Adrenal gland (tissue), 12 donors: ENCODE results near the gene ALOX5. TPM values are rescaled to one million over a fixed set of nuclear protein-coding genes. Genes with fewer than 3 reads are reported as not detected.
"Not testable (repeated sequence)": the region's sequence is repeated elsewhere in the genome, so short reads cannot be mapped to it uniquely, and the experiment has no call there.

ENCODE experiments used
- DNase-seq, 7 donors: peaks; one replicate each; pipeline ENCODE4 v3.0.0-alpha.2; 2019 to 2020
- H3K27ac ChIP-seq, 5 donors: fragments of 200-600 bp; sonication (generic) in 4 of 5; 1 replicate in 3 of 5; 2 replicates in 2 of 5; pipeline versions ENCODE4 v1.5.1 to v1.8.0; 2016 to 2020; ENCODE audit warnings: mild to moderate bottlenecking in 1 of 5
- H3K27me3 ChIP-seq: fragments of 200-600 bp; 2 replicates; pipeline ENCODE4 v1.8.0; 2021
- H3K36me3 ChIP-seq, 2 donors: fragments of 200-600 bp; replicated peaks in 1 of 2; 1 replicate in 1 of 2; 2 replicates in 1 of 2; pipeline versions ENCODE4 v1.5.1 to v1.8.0; 2018 to 2022
- H3K4me1 ChIP-seq, 2 donors: fragments of 200-600 bp; replicated peaks in 1 of 2; 1 replicate in 1 of 2; 2 replicates in 1 of 2; pipeline versions ENCODE4 v1.5.1 to v1.8.0; 2018 to 2021
- H3K4me3 ChIP-seq, 4 donors: fragments of 200-600 bp; sonication (generic) in 3 of 4; one replicate each; pipeline ENCODE4 v1.5.1; 2016 to 2018
- H3K9me3 ChIP-seq, 3 donors: fragments of 200-600 bp; sonication (generic) in 1 of 3; replicated peaks in 1 of 3; 1 replicate in 2 of 3; 2 replicates in 1 of 3; pipeline versions ENCODE4 v1.5.1 to v1.8.0; 2016 to 2021
- CTCF ChIP-seq, 6 experiments: fragments of 450-650 bp in 4 of 6; fragments of 200-600 bp in 2 of 6; sonication (generic) in 1 of 6; IDR thresholded peaks; 1 replicate in 5 of 6; 2 replicates in 1 of 6; pipeline versions ENCODE4 v1.5.1 to v1.8.0; 2016 to 2021; ENCODE audit warnings: antibody characterized with exemption in 6 of 6, mild to moderate bottlenecking in 2 of 6, moderate library complexity in 1 of 6
- POLR2A ChIP-seq, 2 donors: fragments of 450-650 bp; IDR thresholded peaks; one replicate each; pipeline ENCODE4 v1.6.1; 2017; ENCODE audit warnings: antibody characterized with exemption in 2 of 2, mild to moderate bottlenecking in 2 of 2, moderate library complexity in 1 of 2
- WGBS, 4 donors: extraction: QIAGEN DNeasy Blood & Tissue Kit in 2 of 4; methylation state at CpG; one replicate each; pipeline versions ENCODE4 v1.1.5 to v1.1.7; 2013 to 2017; 5-methylcytosine and 5-hydroxymethylcytosine counted together
- intact Hi-C, 2 donors: fragments of 100-400 bp; cut with DNase I; formaldehyde crosslinking; loops; one replicate each; pipeline versions ENCODE4 v1.14.1 to v1.15.0; 2022 to 2023
- polyA plus RNA-seq, 3 donors: library from polyadenylated mRNA; stranded (reverse); fragments of 200-250 nt in 2 of 3; fragments of 350-450 nt in 1 of 3; fragmentation: Illumina TruSeq in 1 of 3; extraction: RNeasy Lipid Tissue Mini Kit (QIAGEN cat#74804) in 1 of 3; gene quantifications; one replicate each; pipeline ENCODE4 v1.2.3, GENCODE V29; 2013 to 2014
- total RNA-seq, 9 donors: library from RNA; depleted of rRNA in 4 of 9; stranded (reverse); fragments of >200 nt in 4 of 9; fragments of 120-200 nt in 1 of 9; fragmentation: NEBNext Ultra II Directional in 1 of 9; extraction: Animal tissue kit (Norgen Biotek cat#: 25700) in 1 of 9; gene quantifications; one replicate each; pipeline versions ENCODE4 v1.1.0 to v1.2.4, GENCODE V29; 2013 to 2023
- donor health status: healthy with polysubstance abuse.
- donor health status: Bipolar disorder and iron deficiency.
- donor health status: DM: yes; HTN: yes; CAD: no.
- donor health status: DM: no; HTN: no; CAD: no.
- donor health status: DM: no; HTN: no; CAD: no.
- donor health status: DM: yes; HTN: yes; CAD: no.

ALOX5 gene
- total and polyA plus RNA-seq, 12 donors = 1.00 to 60.0 (median 17.7) TPM

- 74 to 85% (median 80%) methylated on average over 5 of the region's 5 CpGs for WGBS, 4 donors
- H3K36me3 ChIP-seq = no peaks in the 10 kb centered on the region
- no peak overlapping the region for H3K4me3 ChIP-seq
- intact Hi-C loops = no loop called here
- peaks cover 3% of the 10 kb centered on the region for H3K27me3 ChIP-seq
- H3K27ac ChIP-seq = no peak overlapping the region
- H3K4me1 ChIP-seq = no peaks in the 10 kb centered on the region
- H3K9me3 ChIP-seq = no peaks in the 10 kb centered on the region
- no peak for DNase-seq
- TF ChIP-seq POLR2A (IDR thresholded peaks at IDR 0.05) (no peak), CTCF (IDR thresholded peaks at IDR 0.05) (no peak)
Measured at GRCh38 chr10:45386657-45387056, 12.6 kb downstream of the ALOX5 start.

DNA sequence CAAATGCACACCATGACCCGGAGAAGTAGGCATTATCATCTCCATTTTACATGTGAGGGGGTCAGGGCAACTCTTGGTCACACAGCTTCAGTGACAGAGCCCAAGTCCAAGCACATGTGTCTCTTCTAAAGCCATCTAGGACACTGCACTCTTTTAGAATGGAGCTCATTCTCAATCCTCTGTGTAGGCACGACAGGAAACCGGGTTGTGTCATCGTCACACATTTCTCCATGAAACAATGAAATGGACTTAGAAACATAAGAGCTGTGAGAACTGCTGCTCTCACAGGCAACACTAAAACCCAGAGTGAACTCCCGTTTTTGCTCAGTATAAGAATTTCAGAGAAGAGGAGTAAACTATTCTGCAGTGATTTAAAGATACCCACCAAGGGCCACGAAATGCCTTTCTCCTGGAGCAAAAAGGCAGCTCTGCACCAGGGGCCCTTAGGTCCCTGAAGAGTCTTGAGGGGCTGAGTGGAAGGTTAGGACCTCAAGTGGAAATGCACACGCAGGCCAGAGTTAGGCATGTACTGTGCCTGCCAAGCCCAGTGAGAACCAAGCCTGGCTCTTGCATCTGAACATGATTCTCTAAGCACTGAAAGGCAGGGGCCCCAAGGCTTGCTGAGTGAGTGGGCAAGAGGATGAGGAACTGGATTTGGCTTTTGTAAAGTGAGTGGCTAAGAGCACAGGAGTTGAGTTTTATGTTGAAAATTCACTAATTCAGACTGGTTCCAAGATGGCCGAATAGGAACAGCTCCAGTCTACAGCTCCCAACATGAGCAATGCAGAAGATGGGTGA lies 13.3 kb downstream of the ALOX5 start:
- 66 to 74% (median 71%) methylated on average over 8 of the region's 8 CpGs for WGBS, 4 donors
- no peak for DNase-seq
- intact Hi-C loops = no loop called here
- Histone ChIP-seq H3K27me3 (peaks cover 3% of the 10 kb centered on the region), H3K36me3 (no peaks in the 10 kb centered on the region), H3K27ac (no peak overlapping the region), H3K9me3 (no peaks in the 10 kb centered on the region), H3K4me3 (no peak overlapping the region), H3K4me1 (no peaks in the 10 kb centered on the region)
- no peak for TF ChIP-seq CTCF (IDR thresholded peaks at IDR 0.05)

- DNase-seq, H3K27me3 ChIP-seq, H3K4me1 ChIP-seq, H3K4me3 ChIP-seq, H3K9me3 ChIP-seq, H3K36me3 ChIP-seq, H3K27ac ChIP-seq, intact Hi-C loops: not testable (repeated sequence)
- 78 to 83% (median 79%) methylated on average over 2 of the region's 2 CpGs for WGBS, 4 donors
Measured at GRCh38 chr10:45389671-45390070, 15.7 kb downstream of the ALOX5 start.

- H3K27ac ChIP-seq, H3K9me3 ChIP-seq, H3K27me3 ChIP-seq, H3K4me3 ChIP-seq, H3K36me3 ChIP-seq, H3K4me1 ChIP-seq, DNase-seq, intact Hi-C loops: not testable (repeated sequence)
- WGBS, 4 donors = 82 to 100% (median 93%) methylated on average over 3 to 25 of the region's 28 CpGs
Measured at GRCh38 chr10:45391636-45392035, 17.6 kb downstream of the ALOX5 start.

DNA sequence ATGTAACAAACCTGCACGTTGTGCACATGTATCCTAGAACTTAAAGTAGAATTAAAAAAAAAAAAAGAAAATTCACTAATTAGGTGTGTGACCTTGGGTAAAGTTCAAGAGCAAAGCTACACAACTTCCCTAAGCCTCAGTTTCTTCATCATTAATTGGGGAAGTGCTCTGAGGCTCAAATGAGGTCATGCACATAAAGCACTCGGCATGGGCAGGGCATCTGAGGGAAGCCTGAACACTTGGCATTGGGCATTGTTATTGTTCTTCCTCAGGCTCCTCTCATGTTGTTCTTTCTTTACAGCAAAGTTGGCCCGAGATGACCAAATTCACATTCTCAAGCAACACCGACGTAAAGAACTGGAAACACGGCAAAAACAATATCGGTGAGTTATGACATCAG lies 21.5 kb downstream of the ALOX5 start:
- Histone ChIP-seq H3K36me3 (no peaks in the 10 kb centered on the region), H3K4me3 (no peak overlapping the region), H3K9me3 (no peaks in the 10 kb centered on the region), H3K4me1 (no peaks in the 10 kb centered on the region), H3K27ac (no peak overlapping the region), H3K27me3 (no peaks in the 10 kb centered on the region)
- no peak for DNase-seq
- TF ChIP-seq CTCF (IDR thresholded peaks at IDR 0.05) (no peak), POLR2A (IDR thresholded peaks at IDR 0.05) (no peak)
- 88 to 94% (median 93%) methylated on average over 7 of the region's 7 CpGs for whole genome bisulfite sequencing, 4 donors
- intact Hi-C loops = no loop called here
